GM23338 (cell line): Measurements from ENCODE around the gene AURKB. TPM values are rescaled to one million over a fixed set of nuclear protein-coding genes. Genes with fewer than 3 reads are reported as not detected.

Experiments
- ATAC-seq: fragments of 200-7000 bp; cut with Tn5 transposase; 3 replicates; pipeline ENCODE4 v1.9.1; 2020
- DNase-seq: peaks from one replicate; pipeline ENCODE4 v3.0.0-alpha.2; 2015; ENCODE audit warnings: low spot score
- H2AFZ ChIP-seq: fragments of 200-600 bp; sonication (generic); 2 replicates; pipeline ENCODE4 v1.8.0; 2016; ENCODE audit warnings: antibody characterized with exemption, mild to moderate bottlenecking, moderate library complexity
- H3F3A ChIP-seq: fragments of 200-600 bp; sonication (generic); replicated peaks from 2 replicates; pipeline ENCODE4 v1.8.0; 2017; ENCODE audit warnings: antibody characterized with exemption, mixed run types, low read depth
- H3K27ac ChIP-seq: fragments of 200-600 bp; sonication (generic); 2 replicates; pipeline ENCODE4 v1.6.1; 2016; ENCODE audit warnings: low read depth
- H3K27me3 ChIP-seq: fragments of 200-600 bp; sonication (generic); 2 replicates; pipeline ENCODE4 v1.8.0; 2016; ENCODE audit warnings: mild to moderate bottlenecking, mixed run types, moderate library complexity; ENCODE audit not compliant: insufficient read depth
- H3K36me3 ChIP-seq: fragments of 200-600 bp; sonication (generic); 2 replicates; pipeline ENCODE4 v1.8.0; 2016; ENCODE audit warnings: mild to moderate bottlenecking; ENCODE audit not compliant: insufficient read depth
- H3K4me1 ChIP-seq: fragments of 200-600 bp; sonication (generic); 2 replicates; pipeline ENCODE4 v1.8.0; 2016; ENCODE audit warnings: mild to moderate bottlenecking, moderate library complexity; ENCODE audit not compliant: insufficient read depth
- H3K4me2 ChIP-seq: fragments of 200-600 bp; sonication (generic); 2 replicates; pipeline ENCODE4 v1.7.1; 2017; ENCODE audit warnings: mixed run types
- H3K4me3 ChIP-seq: fragments of 200-600 bp; sonication (generic); 2 replicates; pipeline ENCODE4 v1.6.1; 2016; ENCODE audit warnings: mixed run types
- H3K79me2 ChIP-seq: fragments of 200-600 bp; sonication (generic); replicated peaks from 2 replicates; pipeline ENCODE4 v1.8.0; 2017; ENCODE audit warnings: mild to moderate bottlenecking; ENCODE audit not compliant: insufficient read depth
- H3K9me2 ChIP-seq: fragments of 200-600 bp; sonication (generic); 2 replicates; pipeline ENCODE4 v1.8.0; 2017; ENCODE audit not compliant: insufficient read depth
- H4K20me1 ChIP-seq: fragments of 200-600 bp; sonication (generic); replicated peaks from 2 replicates; pipeline ENCODE4 v1.8.0; 2017; ENCODE audit warnings: mild to moderate bottlenecking; ENCODE audit not compliant: insufficient read depth
- H3K27ac Mint-ChIP-seq: 2 replicates; pipeline ENCODE4 v1.8.0; 2020; ENCODE audit warnings: inconsistent platforms, mild to moderate bottlenecking, moderate library complexity, mixed read lengths
- H3K27me3 Mint-ChIP-seq: 3 replicates; pipeline ENCODE4 v1.8.0; 2022; ENCODE audit warnings: low read depth, mild to moderate bottlenecking, moderate library complexity, mixed read lengths, inconsistent platforms; ENCODE audit not compliant: insufficient read depth, poor library complexity
- H3K36me3 Mint-ChIP-seq: 3 replicates; pipeline ENCODE4 v1.8.0; 2021; ENCODE audit warnings: low read depth, mild to moderate bottlenecking, inconsistent platforms, moderate library complexity, mixed read lengths
- H3K4me1 Mint-ChIP-seq: 3 replicates; pipeline ENCODE4 v1.8.0; 2020; ENCODE audit warnings: mild to moderate bottlenecking, inconsistent platforms, mixed read lengths
- H3K4me3 Mint-ChIP-seq: 3 replicates; pipeline ENCODE4 v1.8.0; 2021; ENCODE audit warnings: moderate library complexity, mild to moderate bottlenecking, inconsistent platforms, mixed read lengths
- H3K9me3 Mint-ChIP-seq: 3 replicates; pipeline ENCODE4 v1.8.0; 2020; ENCODE audit warnings: moderate library complexity, mild to moderate bottlenecking, inconsistent platforms, mixed read lengths
- CREB1 ChIP-seq: fragments of 250-450 bp; sonication (Bioruptor Pico); IDR thresholded peaks from 2 replicates; pipeline ENCODE4 v1.5.0; 2020; ENCODE audit warnings: low read depth, mild to moderate bottlenecking, moderate library complexity
- ETS1 ChIP-seq: IDR thresholded peaks from 2 replicates; pipeline ENCODE4 v1.6.1; 2016; ENCODE audit warnings: antibody characterized with exemption
- EZH2 ChIP-seq: fragments of 200-600 bp; sonication (generic); IDR thresholded peaks from one replicate; pipeline ENCODE4 v1.8.0; 2017; ENCODE audit warnings: antibody characterized with exemption, mild to moderate bottlenecking, low read depth; ENCODE audit not compliant: unreplicated experiment
- EZH2phosphoT487 ChIP-seq: fragments of 200-600 bp; sonication (generic); IDR thresholded peaks from one replicate; pipeline ENCODE4 v1.8.1; 2018; ENCODE audit warnings: antibody characterized with exemption; ENCODE audit not compliant: unreplicated experiment
- NANOG ChIP-seq: IDR thresholded peaks from 2 replicates; pipeline ENCODE4 v1.6.1; 2016; ENCODE audit warnings: antibody characterized with exemption, borderline replicate concordance
- POLR2AphosphoS5 ChIP-seq: IDR thresholded peaks from 2 replicates; pipeline ENCODE4 v1.6.1; 2016; ENCODE audit warnings: antibody characterized with exemption, low read depth
- REST ChIP-seq: IDR thresholded peaks from one replicate; pipeline ENCODE4 v1.6.1; 2018; ENCODE audit warnings: antibody characterized with exemption; ENCODE audit not compliant: unreplicated experiment
- STAT1 ChIP-seq: IDR thresholded peaks from one replicate; pipeline ENCODE4 v1.6.1; 2016; ENCODE audit warnings: antibody characterized with exemption; ENCODE audit not compliant: unreplicated experiment
- ZNF331 ChIP-seq: fragments of 250-450 bp; sonication (Bioruptor Pico); IDR thresholded peaks from 2 replicates; pipeline ENCODE4 v1.5.0; 2020; ENCODE audit warnings: low read depth, mild to moderate bottlenecking, moderate library complexity
- polyA plus RNA-seq: library from polyadenylated mRNA; unstranded; fragments of >200 nt; fragmentation: Nextera tagmentation; extraction: Ambion mirVana; gene quantifications from 2 replicates; pipeline ENCODE4 v1.2.1, GENCODE V29; 2016
- total RNA-seq: library from RNA; depleted of rRNA; stranded (reverse); fragments of >200 nt; shearing (Covaris generic); gene quantifications from 2 replicates; pipeline ENCODE4 v1.2.3, GENCODE V29; 2014
- TF ChIP-seq, protein P1 (sequence below), 2 experiments: fragments of 200-600 bp in 1 of 2; sonication (generic) in 1 of 2; conservative IDR thresholded peaks; 2 replicates each; pipeline versions ENCODE4 v1.5.1 to v1.6.1; 2016 to 2017; ENCODE audit warnings: antibody characterized with exemption in 2 of 2, low read depth in 2 of 2, mild to moderate bottlenecking in 2 of 2, moderate library complexity in 1 of 2
- TF ChIP-seq, protein P2 (sequence below): fragments of 250-450 bp; sonication (Bioruptor Pico); IDR thresholded peaks from 2 replicates; pipeline ENCODE4 v1.5.0; 2020; ENCODE audit warnings: mild to moderate bottlenecking, moderate library complexity

AURKB gene
- total and polyA plus RNA-seq, 2 experiments from 2014 or later, result 135 to 212 TPM

DNA sequence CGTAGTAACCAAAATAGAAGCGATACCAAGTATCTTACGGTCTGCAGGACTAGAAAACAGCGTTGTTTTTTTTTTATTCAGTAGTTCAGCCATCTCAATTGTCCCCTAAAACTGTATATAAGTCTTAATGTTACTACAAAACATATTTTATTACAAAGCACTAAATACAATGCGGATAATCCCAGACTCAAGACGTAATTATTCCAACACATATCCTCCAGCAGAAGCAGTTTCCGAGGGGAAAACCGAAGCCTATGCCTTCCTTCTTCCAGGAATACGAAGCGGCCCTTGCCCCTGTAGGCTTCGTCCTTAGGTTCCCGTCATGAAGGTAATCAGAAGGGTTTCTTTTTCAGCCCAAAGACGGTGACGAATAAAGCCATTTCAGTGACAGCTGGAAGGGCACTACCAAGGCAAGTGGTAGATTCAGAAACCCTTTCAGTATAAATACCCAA lies 36.5 kb downstream of the AURKB start (continued):
- no peak for TF ChIP-seq EZH2
- TF ChIP-seq, protein P1, sequence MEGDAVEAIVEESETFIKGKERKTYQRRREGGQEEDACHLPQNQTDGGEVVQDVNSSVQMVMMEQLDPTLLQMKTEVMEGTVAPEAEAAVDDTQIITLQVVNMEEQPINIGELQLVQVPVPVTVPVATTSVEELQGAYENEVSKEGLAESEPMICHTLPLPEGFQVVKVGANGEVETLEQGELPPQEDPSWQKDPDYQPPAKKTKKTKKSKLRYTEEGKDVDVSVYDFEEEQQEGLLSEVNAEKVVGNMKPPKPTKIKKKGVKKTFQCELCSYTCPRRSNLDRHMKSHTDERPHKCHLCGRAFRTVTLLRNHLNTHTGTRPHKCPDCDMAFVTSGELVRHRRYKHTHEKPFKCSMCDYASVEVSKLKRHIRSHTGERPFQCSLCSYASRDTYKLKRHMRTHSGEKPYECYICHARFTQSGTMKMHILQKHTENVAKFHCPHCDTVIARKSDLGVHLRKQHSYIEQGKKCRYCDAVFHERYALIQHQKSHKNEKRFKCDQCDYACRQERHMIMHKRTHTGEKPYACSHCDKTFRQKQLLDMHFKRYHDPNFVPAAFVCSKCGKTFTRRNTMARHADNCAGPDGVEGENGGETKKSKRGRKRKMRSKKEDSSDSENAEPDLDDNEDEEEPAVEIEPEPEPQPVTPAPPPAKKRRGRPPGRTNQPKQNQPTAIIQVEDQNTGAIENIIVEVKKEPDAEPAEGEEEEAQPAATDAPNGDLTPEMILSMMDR (conservative IDR thresholded peaks at IDR 0.05; ENCODE audit: low read depth in 2 of 2), result no peak
- TF ChIP-seq REST, result no peak
- TF ChIP-seq ZNF331 (CRISPR knock-in tag), result no peak
- no peak for TF ChIP-seq STAT1
- no peak for TF ChIP-seq NANOG
- no peak for TF ChIP-seq CREB1 (CRISPR knock-in tag)
- no peak for TF ChIP-seq EZH2phosphoT487
- no peak for TF ChIP-seq POLR2AphosphoS5
- no peak for TF ChIP-seq ETS1

- Mint-ChIP-seq H3K4me1 (peaks cover 28% of the 10 kb centered on the region), H3K27me3 (peaks cover 27% of the 10 kb centered on the region), H3K27ac (peak overlapping the region; percentile 100), H3K4me3 (peak overlapping the region; percentile 83), H3K36me3 (no peaks in the 10 kb centered on the region; the same call in 2 of the 3 replicates), H3K9me3 (no peaks in the 10 kb centered on the region)
- no peaks in the 10 kb centered on the region for H3K36me3 ChIP-seq
- peak overlapping the region; percentile 85 for H3K27ac ChIP-seq
- H3K79me2 ChIP-seq, result no peaks in the 10 kb centered on the region
- no peaks in the 10 kb centered on the region for H4K20me1 ChIP-seq
- ATAC-seq (peak; percentile 70), DNase-seq (peak; percentile 97)
- no peak overlapping the region for H2AFZ ChIP-seq
- no peaks in the 10 kb centered on the region for H3K9me2 ChIP-seq
- H3K4me1 ChIP-seq, result peaks cover 19% of the 10 kb centered on the region
- no peaks in the 10 kb centered on the region for H3K27me3 ChIP-seq
- peaks cover 8% of the 10 kb centered on the region for H3F3A ChIP-seq
- peak overlapping the region; percentile 71; the same call in 1 of the 2 replicates for H3K4me2 ChIP-seq
- H3K4me3 ChIP-seq, result peak overlapping the region; percentile 49
- TF ChIP-seq EZH2, result no peak
- TF ChIP-seq, protein P2, sequence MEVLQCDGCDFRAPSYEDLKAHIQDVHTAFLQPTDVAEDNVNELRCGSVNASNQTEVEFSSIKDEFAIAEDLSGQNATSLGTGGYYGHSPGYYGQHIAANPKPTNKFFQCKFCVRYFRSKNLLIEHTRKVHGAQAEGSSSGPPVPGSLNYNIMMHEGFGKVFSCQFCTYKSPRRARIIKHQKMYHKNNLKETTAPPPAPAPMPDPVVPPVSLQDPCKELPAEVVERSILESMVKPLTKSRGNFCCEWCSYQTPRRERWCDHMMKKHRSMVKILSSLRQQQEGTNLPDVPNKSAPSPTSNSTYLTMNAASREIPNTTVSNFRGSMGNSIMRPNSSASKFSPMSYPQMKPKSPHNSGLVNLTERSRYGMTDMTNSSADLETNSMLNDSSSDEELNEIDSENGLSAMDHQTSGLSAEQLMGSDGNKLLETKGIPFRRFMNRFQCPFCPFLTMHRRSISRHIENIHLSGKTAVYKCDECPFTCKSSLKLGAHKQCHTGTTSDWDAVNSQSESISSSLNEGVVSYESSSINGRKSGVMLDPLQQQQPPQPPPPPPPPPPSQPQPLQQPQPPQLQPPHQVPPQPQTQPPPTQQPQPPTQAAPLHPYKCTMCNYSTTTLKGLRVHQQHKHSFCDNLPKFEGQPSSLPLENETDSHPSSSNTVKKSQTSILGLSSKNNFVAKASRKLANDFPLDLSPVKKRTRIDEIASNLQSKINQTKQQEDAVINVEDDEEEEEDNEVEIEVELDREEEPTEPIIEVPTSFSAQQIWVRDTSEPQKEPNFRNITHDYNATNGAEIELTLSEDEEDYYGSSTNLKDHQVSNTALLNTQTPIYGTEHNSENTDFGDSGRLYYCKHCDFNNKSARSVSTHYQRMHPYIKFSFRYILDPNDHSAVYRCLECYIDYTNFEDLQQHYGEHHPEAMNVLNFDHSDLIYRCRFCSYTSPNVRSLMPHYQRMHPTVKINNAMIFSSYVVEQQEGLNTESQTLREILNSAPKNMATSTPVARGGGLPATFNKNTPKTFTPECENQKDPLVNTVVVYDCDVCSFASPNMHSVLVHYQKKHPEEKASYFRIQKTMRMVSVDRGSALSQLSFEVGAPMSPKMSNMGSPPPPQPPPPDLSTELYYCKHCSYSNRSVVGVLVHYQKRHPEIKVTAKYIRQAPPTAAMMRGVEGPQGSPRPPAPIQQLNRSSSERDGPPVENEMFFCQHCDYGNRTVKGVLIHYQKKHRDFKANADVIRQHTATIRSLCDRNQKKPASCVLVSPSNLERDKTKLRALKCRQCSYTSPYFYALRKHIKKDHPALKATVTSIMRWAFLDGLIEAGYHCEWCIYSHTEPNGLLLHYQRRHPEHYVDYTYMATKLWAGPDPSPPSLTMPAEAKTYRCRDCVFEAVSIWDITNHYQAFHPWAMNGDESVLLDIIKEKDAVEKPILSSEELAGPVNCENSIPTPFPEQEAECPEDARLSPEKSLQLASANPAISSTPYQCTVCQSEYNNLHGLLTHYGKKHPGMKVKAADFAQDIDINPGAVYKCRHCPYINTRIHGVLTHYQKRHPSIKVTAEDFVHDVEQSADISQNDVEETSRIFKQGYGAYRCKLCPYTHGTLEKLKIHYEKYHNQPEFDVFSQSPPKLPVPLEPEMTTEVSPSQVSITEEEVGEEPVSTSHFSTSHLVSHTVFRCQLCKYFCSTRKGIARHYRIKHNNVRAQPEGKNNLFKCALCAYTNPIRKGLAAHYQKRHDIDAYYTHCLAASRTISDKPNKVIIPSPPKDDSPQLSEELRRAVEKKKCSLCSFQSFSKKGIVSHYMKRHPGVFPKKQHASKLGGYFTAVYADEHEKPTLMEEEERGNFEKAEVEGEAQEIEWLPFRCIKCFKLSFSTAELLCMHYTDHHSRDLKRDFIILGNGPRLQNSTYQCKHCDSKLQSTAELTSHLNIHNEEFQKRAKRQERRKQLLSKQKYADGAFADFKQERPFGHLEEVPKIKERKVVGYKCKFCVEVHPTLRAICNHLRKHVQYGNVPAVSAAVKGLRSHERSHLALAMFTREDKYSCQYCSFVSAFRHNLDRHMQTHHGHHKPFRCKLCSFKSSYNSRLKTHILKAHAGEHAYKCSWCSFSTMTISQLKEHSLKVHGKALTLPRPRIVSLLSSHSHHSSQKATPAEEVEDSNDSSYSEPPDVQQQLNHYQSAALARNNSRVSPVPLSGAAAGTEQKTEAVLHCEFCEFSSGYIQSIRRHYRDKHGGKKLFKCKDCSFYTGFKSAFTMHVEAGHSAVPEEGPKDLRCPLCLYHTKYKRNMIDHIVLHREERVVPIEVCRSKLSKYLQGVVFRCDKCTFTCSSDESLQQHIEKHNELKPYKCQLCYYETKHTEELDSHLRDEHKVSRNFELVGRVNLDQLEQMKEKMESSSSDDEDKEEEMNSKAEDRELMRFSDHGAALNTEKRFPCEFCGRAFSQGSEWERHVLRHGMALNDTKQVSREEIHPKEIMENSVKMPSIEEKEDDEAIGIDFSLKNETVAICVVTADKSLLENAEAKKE (CRISPR knock-in tag), result 0 out of 2 replicates have a peak, but pooled peaks have one; percentile 37
- TF ChIP-seq CREB1 (CRISPR knock-in tag), result peak; percentile 81
- TF ChIP-seq STAT1, result peak; percentile 36
- TF ChIP-seq POLR2AphosphoS5, result peak; percentile 100
These were observed 37.1 kb downstream of the AURKB start for GRCh38 chr17:8173056-8173870.
